HG03097 (cell line): ENCODE measurements around the gene SEPTIN12.
"Not testable (repeated sequence)": the region's sequence is repeated elsewhere in the genome, so short reads cannot be mapped to it uniquely, and the experiment has no call there.

Source experiments
- ATAC-seq: cut with Tn5 transposase; IDR thresholded peaks from one replicate; pipeline ENCODE4 v1.9.1; 2021; ENCODE audit not compliant: unreplicated experiment, low FRiP score

Gene SEPTIN12

DNA sequence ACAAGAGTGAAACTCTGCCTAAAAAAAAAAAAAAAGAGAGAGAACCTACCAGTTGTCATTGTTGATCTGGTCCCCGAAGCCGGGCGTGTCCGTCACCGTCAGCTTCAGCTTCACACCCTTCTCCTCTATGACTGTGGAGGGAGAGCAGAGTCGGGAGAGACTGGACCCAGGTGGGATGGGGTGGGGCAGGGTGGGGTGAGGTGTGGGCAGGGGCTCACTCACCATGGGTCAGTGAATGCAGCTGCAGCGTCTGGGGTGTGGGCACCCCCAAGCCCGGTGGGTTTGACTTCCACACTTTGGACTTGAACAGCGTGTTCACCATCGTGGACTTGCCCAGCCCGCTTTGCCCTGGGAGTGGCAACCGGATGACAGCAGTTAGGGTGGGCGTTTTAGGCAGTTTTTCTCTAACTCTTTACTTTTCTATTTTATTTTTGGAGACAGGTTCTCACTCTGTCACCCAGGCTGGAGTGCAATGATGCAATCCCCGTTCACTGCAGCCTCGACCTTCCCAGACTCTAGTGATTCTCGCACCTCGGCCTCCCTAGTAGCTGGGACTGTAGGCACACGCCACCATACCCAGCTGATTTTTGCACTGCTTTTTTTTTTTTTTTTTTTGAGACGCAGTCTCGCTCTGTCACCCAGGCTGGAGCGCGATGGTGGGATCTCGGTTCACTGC, 2.2 kb downstream of the SEPTIN12 start:
- ATAC-seq = no peak

DNA sequence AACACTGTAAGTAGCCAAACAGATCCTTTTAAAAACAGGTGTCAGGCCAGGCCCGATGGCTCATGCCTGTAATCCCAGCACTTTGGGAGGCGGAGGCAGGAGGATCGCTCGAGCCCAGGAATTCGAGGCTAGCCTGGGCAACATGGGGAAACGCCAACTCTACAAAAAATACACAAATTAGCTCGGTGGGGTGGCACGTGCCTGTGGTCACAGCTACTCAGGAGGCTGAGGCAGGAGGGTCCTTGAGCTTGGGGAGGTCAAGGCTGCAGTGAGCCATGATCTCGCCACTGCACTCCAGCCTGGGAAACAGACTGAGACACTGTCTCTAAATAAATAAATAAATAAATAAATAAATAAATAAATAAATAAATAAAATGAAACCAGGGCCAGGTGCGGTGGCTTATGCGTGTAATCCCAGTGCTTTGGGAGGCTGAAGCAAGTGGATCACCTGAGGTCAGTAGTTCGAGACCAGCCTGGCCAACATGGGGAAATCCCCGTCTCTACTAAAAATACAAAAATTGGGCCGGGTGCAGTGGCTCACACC, 3.6 kb downstream of the SEPTIN12 start:
- not testable (repeated sequence) for ATAC-seq

DNA sequence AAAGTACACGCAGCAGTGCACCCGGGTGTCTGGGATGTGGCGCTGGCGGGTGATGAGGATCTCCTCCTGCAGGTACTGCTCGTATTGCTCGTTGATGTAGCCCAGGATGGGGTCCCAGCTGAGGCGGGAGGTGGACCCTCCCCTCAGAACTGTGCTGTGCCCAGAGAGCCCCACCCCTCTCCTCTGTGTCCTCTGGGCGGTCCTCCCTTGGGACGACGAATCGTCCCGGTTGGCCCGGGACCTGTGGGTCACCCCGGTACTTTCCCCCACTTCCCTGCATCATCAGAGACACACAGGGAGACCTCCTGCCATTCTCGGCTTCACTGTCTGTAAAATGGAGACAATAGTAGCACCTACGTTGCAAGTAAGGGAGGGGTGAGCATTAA, 4.2 kb downstream of the SEPTIN12 start:
- no peak for ATAC-seq

DNA sequence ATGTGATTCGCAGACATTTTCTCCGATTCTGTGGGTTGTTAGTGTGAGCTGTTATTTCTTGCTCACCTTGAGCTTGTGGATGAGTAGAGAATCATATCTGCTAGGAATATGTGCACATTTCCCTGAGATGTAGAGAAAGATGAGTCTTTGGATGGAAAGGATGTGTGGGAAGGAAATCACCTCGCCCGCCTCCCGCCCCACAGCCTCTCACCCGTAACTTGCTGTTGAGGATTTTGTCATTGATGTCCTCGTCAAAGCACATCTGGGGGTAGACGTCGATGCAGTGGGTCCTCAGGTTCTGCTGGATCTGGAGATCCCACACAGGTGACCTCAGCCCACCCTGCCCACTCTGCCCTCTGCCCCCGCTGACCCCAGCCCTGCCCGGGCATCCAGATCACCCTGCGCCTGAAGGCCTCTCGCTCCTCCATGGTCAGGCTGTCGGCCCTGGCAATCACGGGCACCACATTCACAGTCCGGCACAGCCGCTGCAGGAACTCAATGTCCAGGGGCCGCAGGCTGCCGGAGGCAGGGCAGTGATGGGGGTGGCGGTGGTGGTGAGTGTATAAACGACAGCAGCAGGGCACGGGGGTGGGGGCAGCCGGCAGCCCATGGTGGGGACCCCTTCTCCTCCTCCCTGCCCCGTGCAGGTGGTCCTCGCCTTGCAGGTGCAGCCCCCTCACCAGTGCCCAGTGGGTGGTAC, 4.7 kb downstream of the SEPTIN12 start:
- ATAC-seq = no peak

DNA sequence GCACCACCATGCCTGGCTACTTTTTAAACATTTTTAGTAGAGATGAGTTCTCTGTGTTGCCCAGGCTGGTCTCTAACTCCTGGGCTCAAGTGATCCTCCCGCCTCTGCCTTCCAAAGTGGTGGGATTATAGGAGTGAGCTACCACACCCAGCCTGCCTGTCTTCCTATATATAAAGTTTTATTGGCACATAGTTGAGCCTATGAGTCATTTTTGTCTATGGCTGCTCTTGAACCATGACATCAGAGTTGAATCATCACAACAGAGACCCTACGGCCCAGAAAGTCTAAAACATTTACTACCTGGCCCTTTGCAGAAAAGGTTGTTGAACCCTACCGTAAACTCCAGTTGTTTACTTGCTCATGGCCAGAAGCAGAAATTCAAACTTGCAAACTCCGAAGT, 7.9 kb downstream of the SEPTIN12 start:
- no peak for ATAC-seq

DNA sequence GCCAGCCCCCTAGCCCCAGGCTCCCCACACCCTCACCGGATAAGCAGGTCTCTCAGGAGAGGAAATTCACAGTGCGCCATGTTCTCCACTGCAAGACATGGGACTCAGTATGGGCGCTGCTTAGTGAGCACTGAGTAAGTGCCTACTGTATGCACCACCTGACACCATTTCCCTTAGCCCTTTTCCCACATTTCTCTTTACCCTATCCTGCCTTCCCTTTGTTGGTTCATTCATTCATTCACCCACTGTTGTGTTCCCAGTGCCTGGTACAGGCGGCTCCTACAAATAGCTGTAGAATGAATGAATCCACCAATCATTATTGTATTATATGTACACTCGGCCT, 10.1 kb downstream of the SEPTIN12 start:
- ATAC-seq = no peak

DNA sequence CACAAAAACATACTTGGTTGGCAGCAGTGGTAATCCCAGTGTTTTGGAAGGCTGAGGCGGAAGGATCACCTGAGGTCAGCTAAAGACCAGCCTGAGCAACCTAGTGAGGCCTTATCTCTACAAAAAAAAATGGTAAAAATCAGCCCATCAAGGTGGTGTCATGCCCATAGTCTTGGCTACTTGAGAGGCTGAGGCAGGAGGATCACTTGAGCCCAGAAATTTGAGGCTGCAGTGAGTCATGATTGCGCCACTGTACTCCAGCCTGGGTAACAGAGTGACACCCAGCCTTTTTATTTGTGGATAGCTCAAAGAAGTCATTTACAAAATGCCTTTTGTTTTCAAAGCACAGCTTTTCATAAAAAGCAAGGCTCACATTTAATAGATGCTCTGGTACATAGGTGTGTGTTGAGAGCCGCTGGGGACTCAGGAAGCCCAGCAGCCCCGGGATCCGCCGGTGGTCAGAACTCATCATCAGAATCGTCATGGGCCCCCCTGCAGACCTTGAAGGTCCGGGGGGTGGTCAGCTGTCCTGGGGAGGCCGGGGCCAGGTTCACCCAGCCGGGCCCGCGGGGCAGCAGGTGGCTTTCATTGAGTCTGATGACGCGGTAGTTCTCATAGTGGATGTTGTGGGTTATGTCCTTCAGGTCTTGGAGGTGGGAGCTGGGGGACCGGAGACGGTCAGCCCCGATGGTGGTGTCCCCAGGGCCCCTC, 10.7 kb downstream of the SEPTIN12 start:
- no peak for ATAC-seq

DNA sequence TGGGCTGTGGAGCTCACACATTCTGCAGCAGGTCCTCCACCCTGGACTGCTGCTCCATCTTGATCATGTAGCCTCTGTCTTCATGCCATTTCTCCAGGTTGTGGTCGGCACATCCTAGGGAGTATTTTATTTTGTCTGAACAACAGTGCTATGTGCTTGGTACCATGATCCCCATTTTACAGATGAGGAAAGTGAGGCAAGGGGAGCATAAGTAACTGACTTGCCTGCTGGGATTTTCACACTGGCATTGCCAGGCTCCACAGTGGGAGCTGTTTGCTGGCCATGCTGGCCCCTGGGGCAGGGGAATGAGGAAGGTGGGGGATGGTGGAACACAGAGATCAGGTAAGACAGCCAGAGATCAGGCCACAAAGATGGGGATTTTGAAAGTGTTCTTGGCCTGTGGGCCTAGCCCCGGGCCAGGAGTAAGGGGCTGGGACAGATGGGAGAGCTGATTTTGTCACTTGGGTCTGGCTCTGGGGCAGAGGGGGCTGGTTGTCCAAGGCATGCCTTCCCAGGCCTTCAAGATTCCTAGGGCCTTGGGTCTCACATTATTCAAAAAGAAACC, 11.9 kb downstream of the SEPTIN12 start:
- ATAC-seq = no peak

DNA sequence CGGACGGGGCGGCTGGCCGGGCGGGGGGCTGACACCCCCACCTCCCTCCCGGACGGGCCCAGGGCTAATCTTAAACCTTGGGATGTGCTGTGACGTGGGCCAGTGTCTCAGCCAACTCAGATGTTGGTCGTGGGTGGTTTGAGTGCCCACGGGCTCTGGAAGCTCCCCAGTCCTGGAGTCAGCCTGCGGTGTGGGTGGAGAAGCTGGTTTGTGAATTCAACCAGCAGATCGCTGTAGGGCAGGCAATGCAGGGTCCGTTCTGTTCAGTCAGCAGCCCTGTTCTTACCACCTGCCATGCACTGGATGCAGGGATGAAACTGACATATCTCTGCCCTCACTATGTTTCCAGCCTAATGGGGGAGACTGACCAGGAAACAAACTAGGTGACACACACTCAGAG, 13.1 kb downstream of the SEPTIN12 start:
- no peak for ATAC-seq

DNA sequence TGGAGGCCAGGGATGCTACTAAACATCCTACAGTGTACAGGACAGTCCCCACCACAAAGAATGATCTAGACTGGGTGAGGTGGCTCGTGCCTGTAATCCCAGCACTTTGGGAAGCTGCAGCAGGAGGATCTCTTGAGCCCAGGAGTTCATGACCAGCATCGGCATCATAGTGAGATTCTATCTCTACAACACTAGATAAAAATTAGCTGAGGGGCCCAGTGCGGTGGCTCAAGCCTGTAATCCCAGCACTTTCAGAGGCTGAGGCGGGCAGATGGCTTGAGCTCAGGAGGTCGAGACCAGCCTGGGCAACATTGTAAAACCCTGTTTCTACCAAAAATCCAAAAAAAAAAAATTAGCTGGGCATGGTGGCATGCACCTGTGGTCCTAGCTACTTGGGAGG, 15.8 kb downstream of the SEPTIN12 start:
- no peak for ATAC-seq

DNA sequence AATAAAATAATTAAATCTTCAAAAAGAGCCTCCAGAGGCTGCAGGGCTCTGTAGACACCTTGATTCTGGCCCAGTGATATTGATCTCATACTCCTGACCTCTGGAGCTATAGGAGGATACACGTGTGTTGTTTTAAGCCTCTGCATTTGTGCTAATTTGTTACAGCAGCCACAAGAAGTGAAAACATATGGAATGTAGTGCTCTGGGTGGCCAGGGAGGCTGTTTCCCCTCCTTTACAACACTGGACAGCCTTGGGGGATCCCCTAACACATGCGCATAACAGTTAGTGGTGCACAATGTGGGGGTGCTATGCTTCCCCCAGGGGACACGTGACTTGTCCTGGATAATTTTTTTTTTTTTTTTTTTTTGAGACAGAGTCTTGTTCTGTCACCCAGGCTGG, 16.5 kb downstream of the SEPTIN12 start:
- no peak for ATAC-seq

DNA sequence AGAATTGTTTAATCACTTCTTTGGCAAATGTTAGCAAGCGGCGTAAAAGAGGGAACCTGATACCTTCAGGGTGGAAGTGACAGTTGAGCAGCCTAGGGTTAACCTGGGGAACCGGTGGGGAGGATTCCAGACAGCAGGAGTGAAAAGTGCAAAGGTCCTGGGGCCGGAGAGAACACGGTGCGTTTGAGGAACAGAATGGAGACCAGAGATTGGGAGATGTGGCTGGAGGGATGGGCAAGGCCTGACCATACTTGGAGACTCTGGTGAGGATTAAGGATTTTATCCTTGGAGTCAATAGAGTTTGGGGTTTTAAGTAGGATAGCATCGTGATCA, 18.9 kb downstream of the SEPTIN12 start:
- ATAC-seq = no peak

DNA sequence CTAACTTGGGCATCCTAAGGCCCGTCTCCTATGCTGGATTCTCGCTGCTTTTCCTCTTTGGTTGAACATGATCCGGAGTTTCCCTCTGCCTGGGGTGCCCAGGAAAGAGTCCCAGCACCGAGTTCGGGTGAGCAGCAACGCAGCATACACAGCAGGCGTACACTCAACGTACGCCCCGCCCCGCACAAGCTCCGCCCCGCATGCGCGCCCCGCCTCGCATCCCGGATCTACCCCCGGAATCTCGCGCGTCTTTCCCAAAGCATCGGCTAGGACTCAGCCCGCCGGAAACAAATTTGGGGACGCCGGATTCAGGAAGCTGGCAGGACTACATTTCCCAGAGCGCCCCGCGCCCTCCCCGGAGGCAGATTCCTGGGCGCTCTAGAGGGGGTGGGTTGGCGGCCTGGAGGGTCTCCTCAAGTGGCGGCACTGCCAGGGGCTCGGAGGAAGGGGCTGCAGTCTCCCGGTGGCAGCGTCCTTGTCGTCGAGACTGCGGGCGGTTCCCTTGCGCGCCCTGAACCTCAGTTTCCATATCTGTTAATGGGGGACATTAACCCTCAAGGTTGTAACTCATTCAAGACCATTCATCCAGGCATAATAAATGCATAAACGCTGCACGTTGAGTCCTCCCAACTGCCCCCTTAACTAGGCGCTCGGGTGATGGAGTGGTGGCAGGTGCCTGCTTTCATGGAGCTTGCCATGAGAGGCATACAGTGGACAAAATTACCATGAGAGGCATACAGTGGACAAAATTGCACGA, 19.4 kb downstream of the SEPTIN12 start:
- ATAC-seq = peak; percentile 57

DNA sequence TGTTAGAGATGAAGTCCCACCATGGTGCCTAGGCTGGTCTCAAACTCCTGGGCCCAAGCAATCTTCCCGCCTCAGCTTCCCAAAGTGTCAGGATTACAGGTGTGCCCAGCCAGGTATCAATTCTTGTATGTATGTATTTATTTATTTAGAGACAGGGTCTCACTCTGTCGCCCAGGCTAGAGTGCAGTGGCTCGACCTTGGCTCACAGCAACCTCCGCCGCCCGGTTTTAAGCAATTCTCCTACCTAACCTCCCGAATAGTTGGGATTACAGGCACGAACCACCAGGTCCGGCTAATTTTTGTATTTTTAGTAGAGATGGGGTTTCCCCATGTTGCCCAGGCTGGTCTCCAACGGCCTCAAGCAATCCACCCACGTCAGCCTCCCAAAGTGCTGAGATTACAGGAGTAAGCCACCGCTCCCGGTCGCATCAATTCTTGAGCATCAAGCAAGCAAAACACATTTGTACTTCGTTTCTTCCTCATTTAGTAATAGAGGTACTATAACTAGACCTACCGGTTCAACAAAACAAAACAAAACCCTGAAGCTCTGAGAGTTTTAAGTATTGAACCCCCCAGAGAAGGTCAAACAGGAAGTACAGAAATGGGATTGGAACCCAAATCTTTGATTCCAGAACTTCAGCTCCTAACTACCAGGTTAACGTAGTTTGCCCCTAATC, 20.1 kb downstream of the SEPTIN12 start:
- ATAC-seq = peak; percentile 1

DNA sequence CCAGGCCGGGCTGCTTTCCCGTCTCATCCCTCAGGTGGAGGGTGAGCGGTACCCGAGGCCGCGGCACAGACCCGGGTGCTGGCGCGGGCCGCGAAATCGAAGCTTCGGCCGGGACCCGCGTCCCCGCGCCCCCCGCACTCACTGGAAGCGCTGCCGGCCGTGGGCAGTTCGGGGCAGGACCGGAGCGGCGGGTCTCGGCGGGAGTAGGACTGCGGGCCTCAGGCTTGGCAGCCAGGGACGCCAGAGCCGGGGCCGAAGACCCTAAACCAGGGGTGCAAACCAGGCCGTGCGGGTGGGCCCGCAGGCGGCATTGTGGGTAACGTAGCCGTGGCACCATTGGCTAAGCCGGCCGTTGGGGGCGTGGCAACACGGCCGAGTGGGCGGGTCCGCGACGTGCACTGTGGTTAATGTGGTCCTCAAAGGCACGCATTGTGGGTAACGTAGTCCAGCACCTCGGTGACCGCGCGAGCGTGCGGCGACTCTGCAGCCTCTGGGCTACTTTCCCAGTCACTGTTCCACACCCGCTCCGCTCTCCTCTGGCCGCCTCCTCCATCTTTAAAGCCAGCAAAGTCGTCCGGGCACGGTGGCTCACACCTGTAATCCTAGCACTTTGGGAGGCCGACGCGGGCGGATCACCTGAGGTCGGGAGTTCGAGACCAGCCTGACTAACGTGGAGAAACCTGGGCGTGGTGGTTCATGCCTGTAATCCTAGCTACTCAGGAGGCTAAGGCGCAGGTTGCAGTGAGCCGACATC, 21.1 kb downstream of the SEPTIN12 start, which contains the start of gene ZNF500:
ZNF500 (minus strand) TSS at position 288 of the 754 bp plus-strand sequence. CDS start 1,184 bp downstream, outside the sequence.
- peak; percentile 79 for ATAC-seq

DNA sequence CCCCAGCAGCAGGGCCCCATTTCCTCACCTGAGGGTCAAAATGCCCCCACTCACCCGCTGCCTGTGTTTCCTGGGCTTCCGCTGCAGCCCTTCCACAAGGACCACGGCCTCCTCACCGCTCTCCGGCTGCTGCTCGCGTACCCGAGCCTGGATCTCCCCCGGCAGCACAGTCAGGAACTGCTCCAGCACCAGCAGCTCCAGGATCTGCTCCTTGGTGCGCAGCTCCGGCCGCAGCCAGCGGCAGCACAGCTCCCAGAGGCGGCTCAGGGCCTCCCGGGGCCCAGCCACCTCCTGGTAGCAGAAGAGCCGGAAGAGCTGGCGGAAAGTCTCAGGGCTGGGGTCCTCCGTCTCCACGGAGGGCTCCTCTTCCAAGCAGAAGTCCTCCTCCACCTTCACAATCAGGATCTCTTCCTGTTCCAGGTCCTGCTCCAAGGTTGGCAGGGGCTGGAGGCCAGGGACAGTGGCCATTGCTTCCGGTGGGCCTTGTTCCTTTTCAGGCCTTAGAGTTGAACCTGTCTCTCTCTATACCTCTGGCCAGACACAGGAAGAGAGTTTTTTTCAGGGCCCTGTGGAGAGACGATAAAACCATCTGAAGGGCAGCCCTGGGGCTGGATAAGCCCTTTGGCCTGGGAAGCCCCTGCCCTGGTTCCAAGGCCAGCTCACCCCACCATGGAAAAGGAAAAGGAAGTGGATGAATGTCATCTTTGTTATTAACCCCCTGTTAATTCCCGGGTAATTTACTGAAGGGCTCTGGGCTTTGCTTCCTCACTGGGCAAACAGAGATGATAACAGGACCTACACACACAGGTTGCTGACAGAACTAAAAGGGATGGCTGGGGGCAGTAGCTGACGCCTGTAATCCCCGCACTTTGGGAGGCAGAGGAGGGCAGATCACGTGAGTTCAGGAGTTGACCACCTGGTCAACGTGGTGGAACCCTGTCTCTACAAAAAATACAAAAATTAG, 22.4 kb downstream of the SEPTIN12 start:
- ATAC-seq = no peak

DNA sequence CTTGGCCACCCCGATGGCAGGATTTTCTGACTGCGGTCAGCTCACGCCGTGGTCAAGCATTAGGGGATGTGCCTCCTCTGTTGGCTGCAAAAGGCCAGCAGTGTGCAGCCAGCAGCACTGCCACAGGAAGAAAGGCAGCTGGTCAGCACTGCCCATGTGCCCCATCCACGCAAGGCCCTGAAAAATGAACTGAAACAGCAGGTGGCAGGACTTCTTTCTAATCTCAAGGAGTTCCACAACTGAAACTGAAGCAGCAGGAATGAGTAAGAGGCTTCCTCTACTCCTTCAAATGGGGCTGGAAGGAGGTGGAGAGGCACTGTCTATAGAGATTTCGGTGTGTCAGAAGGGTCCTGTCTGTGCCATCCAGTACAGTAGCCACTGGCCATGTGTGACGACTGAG, 24.4 kb downstream of the SEPTIN12 start:
- no peak for ATAC-seq

DNA sequence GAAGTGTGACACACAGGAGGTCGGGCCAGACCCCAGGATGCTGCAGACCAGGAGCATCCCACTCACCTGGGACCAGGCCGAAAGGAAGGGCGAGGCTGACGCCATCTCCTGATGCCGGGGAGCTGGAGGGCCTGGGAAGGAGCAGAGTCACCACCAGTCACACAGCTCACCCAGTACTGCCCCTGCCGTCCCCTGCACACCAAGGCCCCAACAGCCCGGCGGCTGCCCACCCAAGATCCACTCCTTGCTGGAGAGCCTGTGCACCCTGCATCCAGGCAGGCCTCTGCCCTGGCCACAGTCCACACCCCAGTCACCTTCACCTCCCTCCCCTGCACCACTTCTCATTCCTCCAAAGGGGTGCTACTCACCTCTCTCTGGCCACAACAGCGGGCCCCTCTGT, 25.9 kb downstream of the SEPTIN12 start:
- no peak for ATAC-seq
